ENCODE data around the gene KRT76. TPM values are rescaled to one million over a fixed set of nuclear protein-coding genes. Genes with fewer than 3 reads are reported as not detected.

The KRT76 gene
- total RNA-seq, 4 donors from 2014 or later, result not detected

DNA sequence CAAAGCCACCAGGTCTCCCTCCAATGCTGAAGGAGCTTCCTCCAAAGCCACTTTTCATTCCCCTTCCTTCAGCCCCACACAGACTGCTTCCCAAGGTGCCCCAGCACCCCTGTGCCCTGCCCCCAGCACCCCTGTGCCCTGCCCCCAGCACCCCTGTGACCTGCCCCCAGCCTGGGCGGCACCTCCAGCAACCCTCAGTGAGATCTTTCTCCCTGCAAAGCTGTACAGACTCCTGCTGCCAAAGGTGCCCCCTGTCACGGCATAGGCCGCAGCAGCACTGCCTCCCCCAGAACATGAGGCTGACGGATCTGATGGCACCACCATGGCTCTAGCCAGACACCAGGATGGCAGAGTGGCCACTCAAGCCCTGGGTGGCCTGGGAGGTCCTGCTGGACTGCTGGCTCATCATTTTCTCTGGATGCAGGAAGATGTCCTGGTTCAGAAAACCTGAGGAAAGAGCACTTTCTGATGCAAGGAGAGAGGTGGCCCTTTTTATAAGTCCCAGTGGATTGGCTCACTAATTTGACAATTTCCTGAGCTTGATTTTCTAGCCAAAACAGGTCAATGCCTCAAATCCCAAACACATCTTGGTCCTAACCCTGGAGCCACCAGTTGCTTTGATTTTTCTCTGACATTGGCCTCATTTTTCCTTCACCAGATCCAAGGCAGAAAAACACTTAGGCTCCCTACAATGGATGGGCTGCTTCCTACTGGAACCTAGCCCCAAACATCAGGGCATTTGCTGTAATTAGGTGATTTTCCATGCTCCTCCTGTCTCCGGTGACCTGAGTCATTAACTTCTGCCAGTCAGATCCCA, 41.1 kb downstream of the KRT76 start:
- WGBS, result 61% methylated on average over 3 of the region's 5 CpGs
- DNase-seq (ENCODE audit: extremely low spot score), result no peak
- no peak overlapping the region for H3K4me3 ChIP-seq

GRCh38 chr12:52735106-52735505, 42.0 kb downstream of the KRT76 start:
- intact Hi-C loops (cut with DNase I), result no loop called here
- WGBS, result 79% methylated on average over 7 of the region's 8 CpGs
- H3K4me3 ChIP-seq, result no peak overlapping the region
- no peak for DNase-seq (ENCODE audit: extremely low spot score)
- no peak for TF ChIP-seq POLR2A (IDR thresholded peaks at IDR 0.05; ENCODE audit: low read depth)
- no peak for TF ChIP-seq CTCF (IDR thresholded peaks at IDR 0.05)
- no peak for TF ChIP-seq EP300 (IDR thresholded peaks at IDR 0.05)
- TF ChIP-seq POLR2AphosphoS5 (IDR thresholded peaks at IDR 0.05), result no peak
- H3K9me3 ChIP-seq, result peaks cover 0 to 8% (median 0%) of the 10 kb centered on the region in 4 donors
- H3K36me3 ChIP-seq, result no peaks in the 10 kb centered on the region
- no peak overlapping the region for H3K27ac ChIP-seq (replicated peaks in 1 of 4)
- no peaks in the 10 kb centered on the region for H3K4me1 ChIP-seq
- H3K27me3 ChIP-seq, result peaks cover 0 to 43% (median 0%) of the 10 kb centered on the region in 4 donors

More for the DNA sequence above, 41.1 kb downstream of the KRT76 start:
- Histone ChIP-seq H3K9me3 (peaks cover 0 to 8% (median 0%) of the 10 kb centered on the region in 4 donors), H3K36me3 (no peaks in the 10 kb centered on the region), H3K27ac (replicated peaks in 1 of 4) (no peak overlapping the region), H3K27me3 (peaks cover 0 to 45% (median 0%) of the 10 kb centered on the region in 4 donors), H3K4me1 (no peaks in the 10 kb centered on the region)
- intact Hi-C loops (cut with DNase I), result no loop called here
- TF ChIP-seq EP300 (IDR thresholded peaks at IDR 0.05), result no peak
- TF ChIP-seq CTCF (IDR thresholded peaks at IDR 0.05), result no peak
- TF ChIP-seq POLR2AphosphoS5 (IDR thresholded peaks at IDR 0.05), result no peak
- no peak for TF ChIP-seq POLR2A (IDR thresholded peaks at IDR 0.05; ENCODE audit: low read depth)

DNA sequence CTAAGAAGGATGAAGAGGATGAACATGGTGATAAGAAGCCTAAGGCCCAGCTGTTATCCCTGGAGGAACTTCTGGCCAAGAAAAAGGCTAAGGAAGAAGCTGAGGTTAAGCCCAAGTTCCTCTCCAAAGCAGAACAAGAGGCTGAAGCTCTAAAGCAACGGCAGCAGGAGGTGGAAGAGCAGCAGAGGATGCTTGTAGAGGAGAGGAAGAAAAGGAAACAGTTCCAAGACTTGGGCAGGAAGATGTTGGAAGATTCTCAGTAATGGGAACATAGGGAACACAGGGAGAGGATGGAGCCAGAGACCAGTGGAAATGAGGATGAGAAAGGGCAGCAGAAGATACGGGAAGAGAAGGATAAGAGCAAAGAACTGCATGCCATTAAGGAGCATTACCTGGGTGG, 46.4 kb downstream of the KRT76 start:
- Histone ChIP-seq H3K27ac (replicated peaks in 1 of 4) (no peak overlapping the region), H3K36me3 (no peaks in the 10 kb centered on the region), H3K9me3 (peaks cover 0 to 8% (median 0%) of the 10 kb centered on the region in 4 donors), H3K4me3 (no peak overlapping the region), H3K27me3 (peaks cover 0 to 29% (median 0%) of the 10 kb centered on the region in 4 donors), H3K4me1 (no peaks in the 10 kb centered on the region)
- no peak for DNase-seq (ENCODE audit: extremely low spot score)
- intact Hi-C loops (cut with DNase I), result no loop called here
- no peak for TF ChIP-seq POLR2AphosphoS5 (IDR thresholded peaks at IDR 0.05)
- 67% methylated on average over 2 of the region's 2 CpGs for WGBS

- no peak overlapping the region for H3K27ac ChIP-seq (replicated peaks in 1 of 4)
Measured at GRCh38 chr12:52730383-52730782, 46.8 kb downstream of the KRT76 start.

More at GRCh38 chr12:52730383-52730782, 46.8 kb downstream of the KRT76 start:
- WGBS, result 90% methylated on average over 13 of the region's 13 CpGs
- peaks cover 0 to 8% (median 0%) of the 10 kb centered on the region in 4 donors for H3K9me3 ChIP-seq
- H3K4me1 ChIP-seq, result no peaks in the 10 kb centered on the region
- intact Hi-C loops (cut with DNase I), result no loop called here
- H3K27me3 ChIP-seq, result peaks cover 0 to 29% (median 0%) of the 10 kb centered on the region in 4 donors
- H3K4me3 ChIP-seq, result no peak overlapping the region
- TF ChIP-seq POLR2AphosphoS5 (IDR thresholded peaks at IDR 0.05) (no peak), POLR2A (IDR thresholded peaks at IDR 0.05; ENCODE audit: low read depth) (no peak), EP300 (IDR thresholded peaks at IDR 0.05) (no peak), CTCF (IDR thresholded peaks at IDR 0.05) (no peak)
- DNase-seq (ENCODE audit: extremely low spot score), result no peak
- no peaks in the 10 kb centered on the region for H3K36me3 ChIP-seq

All from esophagus muscularis mucosa (tissue), 4 donors.